HG03196 (cell line): ENCODE measurements around the gene KCTD3.

Experiments
- ATAC-seq: cut with Tn5 transposase; IDR thresholded peaks from one replicate; pipeline ENCODE4 v1.9.1; 2021; ENCODE audit not compliant: unreplicated experiment

The KCTD3 gene

DNA sequence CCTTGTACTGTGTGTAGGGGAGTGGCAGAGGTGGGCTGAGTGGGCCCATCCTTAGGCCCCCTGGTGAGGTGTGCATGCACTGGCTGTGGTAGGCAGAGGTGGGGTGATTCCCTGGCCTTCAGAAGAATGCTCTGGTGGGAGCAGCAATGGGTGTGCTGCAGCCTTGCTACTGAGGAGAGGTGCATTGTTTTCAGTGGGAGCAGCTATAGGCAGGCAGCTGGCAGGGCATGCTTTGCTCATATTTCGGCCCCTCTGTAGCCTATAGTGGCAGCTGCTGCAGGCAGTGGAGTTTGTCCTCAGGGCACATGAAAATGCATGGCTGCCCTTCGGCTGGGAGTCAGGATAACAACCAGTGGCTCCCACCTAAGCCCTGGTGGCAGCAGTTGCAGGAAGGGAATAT lies 10.1 kb upstream of the KCTD3 start:
- ATAC-seq, result no peak

DNA sequence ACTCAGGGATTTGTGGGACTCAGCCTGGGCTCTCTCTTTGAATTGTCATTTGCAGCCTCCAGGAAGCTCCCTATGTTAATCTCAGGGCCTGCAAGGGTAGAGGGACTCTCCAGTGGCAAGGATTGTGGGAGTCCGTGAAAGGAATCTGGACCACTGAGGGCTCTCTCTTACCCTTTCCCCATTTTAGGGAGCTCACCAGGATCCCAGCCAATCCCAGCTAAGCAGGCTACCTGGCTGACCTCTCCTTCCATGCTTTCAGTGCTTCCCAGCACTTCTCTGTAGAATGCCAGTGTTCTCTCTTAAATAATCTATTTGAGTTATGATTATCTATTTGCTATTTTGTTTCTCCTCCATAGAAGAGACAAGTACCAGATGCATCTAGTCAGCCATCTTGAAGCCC lies 9.6 kb upstream of the KCTD3 start:
- ATAC-seq, result no peak

DNA sequence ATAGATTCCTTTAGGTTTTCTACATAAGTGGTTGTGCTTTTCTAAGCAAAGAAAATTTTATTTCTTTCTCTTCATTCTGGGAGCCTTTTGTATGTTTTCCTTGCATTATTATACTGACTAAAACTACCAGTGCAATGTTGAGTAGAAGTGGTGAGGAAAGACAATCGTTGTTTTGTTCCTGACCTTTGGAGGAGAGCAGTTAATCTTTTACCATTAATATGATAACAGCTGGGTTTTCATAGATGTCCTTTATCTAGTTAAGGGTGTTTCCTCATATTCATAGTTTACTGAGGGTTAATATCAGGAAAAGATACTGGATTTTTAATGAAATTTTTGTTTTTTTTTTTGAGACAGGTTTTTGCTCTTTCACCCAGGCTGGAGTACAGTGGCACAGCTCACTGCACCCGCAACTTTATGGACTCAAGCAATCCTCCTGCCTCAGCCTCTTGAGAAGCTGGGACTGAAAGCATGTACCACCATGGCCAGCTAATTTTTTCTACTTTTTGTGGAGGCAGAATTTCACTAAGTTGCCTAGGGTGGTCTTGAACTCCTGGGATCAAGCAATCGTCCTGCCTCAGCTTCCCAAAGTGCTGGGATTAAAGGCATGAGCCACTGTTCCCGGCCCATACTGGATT lies 9.0 kb upstream of the KCTD3 start:
- ATAC-seq, result no peak

DNA sequence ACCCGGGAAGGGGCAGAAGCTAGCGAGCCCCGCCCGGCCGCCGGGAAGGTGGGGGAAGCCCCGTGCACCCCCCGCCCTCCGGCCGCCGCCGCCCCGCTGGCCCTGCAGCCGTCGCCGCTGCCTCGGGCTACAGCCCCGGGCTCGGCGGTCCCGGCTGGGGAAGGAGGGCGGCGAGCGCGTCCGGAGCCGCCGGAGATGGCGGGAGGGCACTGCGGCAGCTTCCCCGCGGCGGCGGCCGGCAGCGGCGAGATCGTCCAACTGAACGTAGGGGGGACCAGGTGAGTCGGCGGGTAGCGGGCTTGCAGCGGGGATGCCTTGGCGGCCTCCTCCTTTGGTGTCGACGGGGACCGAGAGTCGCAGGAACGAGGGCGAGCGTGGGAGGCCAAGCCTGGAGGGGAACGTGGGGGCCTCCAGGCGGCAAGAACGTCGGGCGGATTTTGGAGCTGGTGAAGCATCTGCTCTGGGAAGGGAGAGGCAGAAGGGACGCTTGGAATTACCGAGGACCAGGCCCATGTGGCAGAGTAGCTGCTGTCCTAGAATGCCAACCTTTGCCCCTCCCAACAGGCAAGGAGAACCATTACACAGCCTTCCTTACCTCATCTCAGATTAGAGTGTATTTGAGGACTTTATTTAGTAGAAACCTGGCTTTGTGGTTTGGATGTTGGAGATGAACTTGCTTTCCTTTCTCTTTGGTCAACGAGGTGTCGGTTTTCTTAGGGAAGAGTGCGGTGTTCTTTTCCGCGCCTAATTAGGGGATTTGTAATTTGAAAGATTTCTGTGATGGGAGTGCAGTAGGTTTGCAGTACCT lies 591 bp downstream of the KCTD3 start:
- peak; percentile 61 for ATAC-seq

DNA sequence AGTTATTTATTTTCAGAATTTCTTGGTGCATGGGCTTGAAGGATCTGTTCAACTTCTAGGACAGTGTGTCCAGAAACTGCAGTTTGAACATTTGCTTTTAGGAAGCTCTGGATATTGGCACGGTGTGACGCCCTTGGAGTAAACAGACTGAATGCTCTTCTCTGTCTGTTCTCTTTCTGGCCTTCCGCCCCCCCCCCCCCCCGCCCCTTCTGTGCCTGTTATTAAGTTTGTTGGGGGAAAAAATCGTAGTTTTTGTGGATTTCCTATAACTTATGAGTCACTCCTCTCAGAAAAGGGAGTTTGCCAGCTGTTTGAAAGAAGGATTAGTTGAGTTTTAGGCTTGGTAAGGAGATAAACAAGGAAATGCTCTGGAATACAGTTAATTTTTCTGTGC lies 1.2 kb downstream of the KCTD3 start:
- peak; percentile 6 for ATAC-seq

DNA sequence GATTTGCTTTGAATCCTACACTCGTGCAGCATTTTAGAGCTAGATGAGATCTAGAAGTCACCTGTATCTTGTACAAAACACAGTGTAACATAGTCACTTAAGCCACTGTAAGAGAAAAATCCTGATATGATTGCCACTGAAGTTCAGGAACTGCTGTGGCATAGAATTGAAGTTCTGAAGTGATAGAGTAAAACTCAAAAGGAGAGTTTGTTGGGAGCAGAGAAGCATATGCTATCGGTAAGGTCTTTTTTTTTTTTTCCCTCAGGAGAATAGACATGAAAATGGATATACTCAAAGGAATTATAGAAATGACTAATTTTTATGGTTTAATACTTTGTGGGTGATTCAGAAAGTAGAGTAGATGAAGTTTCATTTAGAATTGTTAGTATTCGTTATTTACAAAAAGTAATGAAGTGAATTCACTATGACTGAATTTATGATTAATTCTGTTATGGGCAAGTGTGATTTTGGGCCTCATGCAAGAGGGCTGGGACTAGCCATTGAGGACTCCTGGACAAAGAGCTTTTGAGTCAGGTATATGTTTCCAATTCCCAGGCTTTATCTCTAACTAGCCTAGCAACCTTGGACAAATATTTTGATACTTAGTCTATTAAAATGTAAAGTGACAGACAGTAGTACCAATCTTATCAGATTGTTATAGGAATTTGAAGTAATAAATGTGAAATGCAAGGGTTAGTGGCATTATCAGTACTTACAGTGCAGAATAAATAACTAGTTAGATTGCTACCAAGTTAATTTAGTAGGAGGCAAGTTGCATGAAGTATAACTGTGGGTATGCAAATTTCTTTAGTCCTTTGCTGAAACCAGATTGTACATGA lies 3.1 kb downstream of the KCTD3 start:
- no peak for ATAC-seq

DNA sequence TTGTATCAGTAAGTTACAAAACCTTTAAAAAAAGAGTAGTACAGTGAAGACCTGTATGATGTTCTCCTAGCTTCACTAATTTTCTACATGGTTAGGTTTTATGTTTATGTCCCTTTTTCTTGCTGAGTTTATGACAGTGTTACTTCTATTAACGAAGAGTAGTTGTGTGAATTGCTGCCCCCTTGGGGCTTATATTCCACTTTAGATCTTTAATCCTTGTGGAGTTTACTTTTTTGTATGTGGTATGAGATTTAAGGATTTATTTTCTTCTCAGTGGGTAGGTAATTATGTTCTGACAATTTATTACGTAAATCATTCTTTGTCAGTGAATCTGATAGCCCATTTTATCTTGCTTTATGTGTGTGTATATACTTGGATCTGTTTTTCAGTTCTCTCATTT lies 14.8 kb downstream of the KCTD3 start:
- no peak for ATAC-seq

DNA sequence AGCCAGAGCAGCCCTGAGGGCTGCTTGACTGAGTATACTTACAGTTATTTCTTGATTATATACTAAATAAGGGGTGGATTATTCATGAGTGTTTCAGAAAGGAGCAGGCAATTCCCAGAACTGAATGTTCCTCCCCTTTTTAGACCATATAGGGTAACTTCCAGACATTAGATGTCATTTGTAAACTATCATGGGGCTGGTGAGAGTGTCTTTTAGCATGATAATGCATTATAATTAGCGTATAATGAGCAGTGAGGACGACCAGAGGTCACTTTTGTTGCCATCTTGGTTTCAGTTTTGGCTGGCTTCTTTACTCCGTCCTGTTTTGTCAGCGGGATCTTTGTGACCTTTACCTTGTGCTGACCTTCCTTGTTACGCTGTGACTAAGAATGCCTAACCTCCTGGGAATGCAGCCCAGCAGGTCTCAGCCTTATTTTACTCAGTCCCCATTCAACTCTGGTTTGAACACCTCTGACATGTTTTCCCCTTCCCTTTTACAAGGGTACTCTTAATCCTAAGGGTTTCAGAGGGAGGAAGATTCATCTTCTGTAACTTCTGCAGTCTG lies 16.2 kb downstream of the KCTD3 start:
- peak; percentile 38 for ATAC-seq

DNA sequence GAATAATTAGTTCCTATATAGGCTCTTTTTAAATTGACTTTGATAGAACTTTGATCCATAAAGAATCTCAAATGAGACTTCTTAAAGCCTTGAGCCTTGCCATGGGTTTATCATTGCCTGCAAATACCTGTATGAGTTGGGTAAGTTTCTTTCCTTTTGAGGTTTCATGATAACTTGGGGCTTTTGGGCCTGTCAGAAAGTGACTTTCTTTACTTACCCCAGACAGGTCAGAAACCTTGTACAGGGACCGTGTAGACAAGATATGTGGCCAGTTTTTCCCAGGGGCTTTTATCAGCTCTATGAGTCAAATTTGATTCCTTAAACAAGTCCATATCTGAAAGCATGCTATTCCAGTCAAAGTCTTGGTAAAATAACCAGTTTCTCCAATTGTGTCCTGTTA lies 17.3 kb downstream of the KCTD3 start:
- ATAC-seq, result peak; percentile 65

DNA sequence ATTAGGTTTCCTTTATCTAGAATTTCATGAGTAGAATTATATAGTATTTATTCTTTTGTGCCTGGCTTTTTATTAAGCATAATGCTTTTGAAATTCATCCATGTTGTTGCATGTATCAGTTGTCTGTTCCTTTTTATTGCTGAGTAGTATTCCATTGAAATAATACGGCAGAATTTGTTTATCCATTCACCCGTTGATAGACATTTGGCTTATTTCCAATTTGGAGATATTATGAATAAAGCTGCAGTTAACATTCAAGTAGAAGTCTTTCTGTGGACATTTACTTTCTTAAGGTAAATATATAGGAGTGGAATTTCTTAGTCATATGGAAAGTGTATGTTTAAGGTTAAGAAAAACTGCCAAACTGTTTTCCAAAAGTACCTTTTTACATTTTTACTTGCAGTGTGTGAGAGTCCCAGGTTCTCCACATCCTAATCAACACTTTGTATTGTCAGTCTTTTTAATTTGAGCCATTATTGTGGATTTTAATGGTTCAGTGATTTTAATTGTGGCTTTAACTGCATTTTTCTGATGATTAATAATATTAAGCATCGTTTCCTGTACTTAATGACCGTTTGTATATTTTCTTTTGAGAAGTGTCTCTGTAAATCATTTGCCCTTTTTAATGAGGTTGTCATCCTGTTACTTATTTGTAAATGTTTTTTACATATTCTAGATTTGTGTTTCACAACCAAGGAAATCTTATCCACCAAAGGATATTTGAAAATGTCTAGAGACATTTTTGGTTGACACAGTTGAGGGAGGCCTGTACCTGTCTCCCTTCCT lies 22.7 kb downstream of the KCTD3 start:
- no peak for ATAC-seq

DNA sequence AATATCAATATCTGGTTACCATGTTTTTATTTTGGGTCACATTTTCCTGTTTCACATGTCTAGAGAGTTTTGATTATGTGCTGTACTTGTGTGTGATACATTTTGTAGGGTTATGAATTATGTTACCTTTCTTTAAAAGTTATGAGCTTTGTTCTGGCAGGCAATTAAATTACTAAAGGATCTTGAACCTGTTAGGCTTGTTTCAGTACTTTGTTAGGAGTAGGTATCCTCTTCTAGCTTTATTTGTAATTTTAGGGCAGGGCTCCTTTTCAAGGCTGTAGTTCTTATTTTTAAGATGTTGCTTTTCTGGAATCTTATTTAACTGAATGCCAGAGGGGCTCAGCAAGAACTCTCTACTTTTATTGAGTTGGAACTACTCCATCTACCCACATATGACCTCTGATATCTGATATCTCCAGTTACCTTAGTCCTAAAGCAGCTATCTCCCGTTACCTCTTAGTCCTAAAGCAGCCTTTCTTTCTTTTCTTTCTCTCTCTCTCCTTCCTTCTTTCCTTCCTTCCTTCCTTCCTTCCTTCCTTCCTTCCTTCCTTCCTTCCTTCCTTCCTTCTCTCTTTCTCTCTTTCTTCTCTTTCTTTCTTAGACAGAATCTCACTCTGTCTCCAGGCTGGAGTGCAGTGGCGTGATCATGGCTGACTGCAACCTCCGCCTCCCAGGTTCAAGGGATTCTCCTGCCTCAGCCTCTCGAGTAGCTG lies 23.8 kb downstream of the KCTD3 start:
- no peak for ATAC-seq

DNA sequence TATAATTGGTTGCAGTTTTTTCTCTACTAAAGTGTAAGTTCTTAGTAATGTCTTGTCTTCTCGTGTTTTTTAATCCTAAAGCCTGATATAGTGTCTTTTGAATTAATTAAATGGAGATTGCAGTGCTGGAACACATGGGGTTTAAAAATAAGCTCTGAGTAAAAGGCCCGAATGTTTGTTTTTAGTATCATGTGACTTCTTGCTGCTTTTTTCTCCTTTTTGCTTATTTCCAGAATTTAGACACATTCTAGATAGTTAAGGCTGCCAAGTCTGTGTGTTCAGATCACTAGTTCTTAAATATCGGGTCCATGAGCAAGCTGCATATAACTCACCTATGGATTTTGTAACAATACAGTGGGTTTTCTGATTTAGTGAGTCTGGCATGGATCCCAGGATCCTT lies 27.5 kb downstream of the KCTD3 start:
- ATAC-seq, result no peak

DNA sequence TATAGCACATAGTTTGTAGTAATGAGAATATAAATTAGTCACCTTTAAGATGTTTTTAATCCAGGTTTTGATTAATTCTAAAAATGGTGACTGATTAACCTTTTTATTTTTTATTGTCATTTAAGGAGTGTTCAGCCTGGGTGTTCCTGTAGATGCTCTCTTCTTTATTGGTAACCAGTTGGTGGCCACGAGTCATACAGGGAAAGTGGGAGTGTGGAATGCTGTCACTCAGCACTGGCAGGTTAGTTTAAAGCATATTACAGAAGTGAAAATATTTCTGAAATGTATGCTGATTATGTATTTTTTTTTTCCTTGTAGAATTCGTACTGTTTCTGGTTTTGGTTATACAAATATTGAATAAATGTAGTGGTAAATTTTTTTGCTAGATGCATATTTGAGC lies 28.1 kb downstream of the KCTD3 start:
- no peak for ATAC-seq

DNA sequence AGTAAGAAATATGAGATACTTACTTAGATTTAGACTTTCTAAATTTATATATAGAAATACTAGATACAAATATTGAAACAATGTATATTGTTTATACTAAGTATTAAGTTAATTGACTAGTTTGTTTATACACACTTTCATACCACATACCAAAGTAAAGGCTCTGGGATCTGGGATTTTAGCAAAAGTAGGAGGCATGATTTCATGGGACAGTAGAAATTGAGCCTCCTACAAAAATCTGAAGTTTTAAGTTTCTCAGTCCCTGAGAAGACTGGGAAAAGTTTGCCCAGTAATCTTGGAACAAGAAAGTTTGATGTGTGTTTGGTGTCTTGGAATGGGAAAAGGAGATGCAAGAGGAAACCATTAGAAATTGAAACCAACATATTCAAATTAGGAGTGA lies 30.9 kb downstream of the KCTD3 start:
- ATAC-seq, result no peak

DNA sequence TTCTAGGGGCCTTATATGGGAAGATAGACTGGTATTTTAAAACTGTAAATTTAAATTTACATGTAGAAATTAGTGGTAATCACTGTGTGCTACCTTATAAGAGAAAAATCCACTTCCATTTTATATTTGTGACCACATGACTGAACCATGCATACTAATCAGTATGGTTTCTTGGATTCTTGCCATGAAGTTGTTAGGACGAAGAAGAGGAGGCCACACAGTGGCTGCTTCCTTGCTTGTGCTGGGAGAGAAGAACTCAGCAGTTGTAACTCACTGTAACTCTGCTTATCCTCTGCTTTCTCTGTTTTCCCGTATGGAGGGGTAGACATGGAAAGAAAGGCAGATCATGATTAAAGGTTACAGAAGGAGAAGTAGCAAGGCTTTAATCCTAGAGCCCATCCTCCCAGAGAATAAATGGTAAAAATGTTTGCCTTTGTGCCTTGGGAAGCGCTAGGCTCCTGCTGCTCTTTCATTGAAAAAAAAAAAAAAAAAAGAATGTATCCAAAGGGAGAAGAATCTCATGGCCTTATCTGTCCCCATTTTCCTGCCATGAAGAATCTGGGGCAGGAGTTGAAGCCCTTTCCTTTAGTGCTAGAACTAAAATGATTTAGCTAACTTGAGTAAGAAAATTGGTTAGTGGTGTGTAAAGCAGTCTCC lies 32.4 kb downstream of the KCTD3 start:
- no peak for ATAC-seq

DNA sequence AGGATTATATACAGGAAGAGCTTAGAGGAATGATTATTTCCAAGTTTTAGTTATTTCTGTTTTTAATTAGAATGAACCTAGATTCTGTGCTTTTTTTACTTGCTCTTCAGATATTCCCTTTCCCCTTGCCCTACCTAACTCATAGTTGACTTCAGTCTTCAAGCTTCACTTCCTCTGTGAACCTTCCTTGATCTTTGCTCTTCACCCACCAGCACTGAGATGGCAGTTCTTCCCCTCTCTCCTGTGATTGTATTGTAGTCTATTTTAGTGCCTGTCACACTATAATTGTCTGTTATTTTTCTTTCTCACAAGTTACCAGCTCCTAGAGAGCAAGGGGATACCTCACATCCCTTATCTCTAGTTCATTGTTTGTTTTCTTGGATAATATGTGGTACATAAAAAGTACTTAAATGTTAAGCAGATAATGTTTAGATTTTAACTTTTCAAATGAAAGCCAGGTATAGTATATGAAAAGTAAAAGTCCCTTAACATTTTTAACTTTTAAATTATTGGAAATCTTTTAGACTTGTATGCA lies 33.2 kb downstream of the KCTD3 start:
- no peak for ATAC-seq

DNA sequence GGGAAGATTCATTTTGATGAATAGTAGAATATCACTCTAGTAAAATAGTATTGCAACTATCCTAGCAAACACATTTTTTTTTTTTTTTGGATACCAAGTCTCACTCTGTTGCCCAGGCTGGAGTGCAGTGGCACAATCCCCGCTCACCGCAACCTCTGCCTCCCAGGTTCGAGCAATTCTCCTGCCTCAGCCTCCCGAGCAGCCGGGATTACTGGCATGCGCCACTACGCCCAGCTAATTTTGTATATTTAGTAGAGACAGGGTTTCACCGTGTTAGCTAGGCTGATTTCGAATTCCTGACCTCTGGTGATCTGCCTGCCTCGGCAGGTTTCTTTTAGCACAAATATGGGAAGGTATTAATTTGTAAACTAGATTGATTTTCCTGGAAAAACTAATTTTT lies 33.8 kb downstream of the KCTD3 start:
- no peak for ATAC-seq

DNA sequence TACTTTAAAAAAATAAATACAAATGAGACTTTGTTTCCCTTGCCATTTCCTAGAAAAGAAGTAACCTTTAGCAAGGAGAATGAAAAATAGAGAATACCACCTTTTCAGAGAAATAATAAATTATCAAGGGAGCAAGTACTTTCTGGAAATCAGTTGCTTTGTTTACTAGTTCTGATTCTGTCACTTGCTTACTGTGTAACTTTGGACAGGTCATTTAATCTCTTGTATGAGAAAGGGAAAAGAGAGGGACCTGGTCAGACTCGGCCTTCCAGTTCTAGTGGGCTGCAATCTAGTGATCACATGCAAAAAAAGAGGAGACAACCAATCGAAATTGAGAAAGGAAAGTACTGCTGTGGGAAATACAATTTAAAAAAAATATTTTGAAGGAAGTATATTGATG lies 34.2 kb downstream of the KCTD3 start:
- ATAC-seq, result no peak

DNA sequence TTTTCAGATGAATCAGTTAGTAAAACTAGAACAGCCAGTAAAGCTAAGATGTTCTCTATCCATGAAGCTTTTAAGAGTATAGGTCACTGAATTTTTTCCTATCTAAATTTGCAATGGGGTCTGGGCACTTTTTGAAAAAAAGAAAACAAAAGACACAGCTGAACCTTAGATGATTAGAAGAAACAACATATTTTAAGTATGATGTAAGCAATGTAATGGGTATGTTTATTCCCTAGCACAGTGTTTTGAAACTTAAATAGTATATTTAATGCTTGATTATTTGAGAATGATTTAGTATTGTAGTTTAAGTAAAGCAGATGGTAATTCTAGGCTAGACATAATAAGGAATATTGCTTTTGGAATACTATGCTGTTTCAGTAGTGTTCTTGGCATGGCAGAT lies 36.2 kb downstream of the KCTD3 start:
- ATAC-seq, result no peak
